GM12878 (cell line): ENCODE results near the gene AGBL1. TPM values are rescaled to one million over a fixed set of nuclear protein-coding genes. Genes with fewer than 3 reads are reported as not detected.

Experiments used
- ATAC-seq: fragments of 200-7000 bp; cut with Tn5 transposase; 3 replicates; pipeline ENCODE4 v1.9.1; 2020; ENCODE audit warnings: mild to moderate bottlenecking, moderate library complexity
- BruUV-seq: library from RNA; stranded (reverse); fragments of 400-500 nt; replicated peaks from 2 replicates; lab custom pipeline; 2021; lab: Mats Ljungman, UMichigan
- CTCF ChIA-PET: fragments of 300-600 bp; sonication (Branson Sonifier 250); formaldehyde crosslinking; extraction: SDS; loops from one replicate; lab custom pipeline; 2021; ENCODE audit warnings: inconsistent platforms; lab: Yijun Ruan, JAX
- POLR2A ChIA-PET: fragments of 350-600 bp; formaldehyde crosslinking; extraction: SDS; loops from one replicate; lab custom pipeline; 2021; ENCODE audit warnings: inconsistent platforms; lab: Charles Lee
- RAD21 ChIA-PET: fragments of 300-600 bp; sonication (Branson Sonifier 250); formaldehyde crosslinking; loops from one replicate; lab custom pipeline; 2023; ENCODE audit warnings: antibody characterized with exemption; ENCODE audit not compliant: unreplicated experiment; lab: Charles Lee
- SMC1A ChIA-PET: fragments of 300-600 bp; sonication (Branson Sonifier 250); formaldehyde crosslinking; loops from one replicate; lab custom pipeline; 2023; ENCODE audit not compliant: unreplicated experiment, uncharacterized antibody; lab: Charles Lee
- DNase-seq: peaks from one replicate; pipeline ENCODE4 v3.0.0-alpha.2; 2011; ENCODE audit warnings: low read depth, low spot score
- FAIRE-seq: peaks from 3 replicates; lab custom pipeline; 2011; peaks lifted over from hg19 to GRCh38; lab: Jason Lieb, UNC
- H2AFZ ChIP-seq: 2 replicates; pipeline ENCODE4 v1.6.0; 2011; ENCODE audit warnings: low read depth, low read length, control low read depth; ENCODE audit not compliant: control insufficient read depth
- H3K27ac ChIP-seq: 2 replicates; pipeline ENCODE4 v1.5.1; 2011; ENCODE audit warnings: control low read depth; ENCODE audit not compliant: control insufficient read depth, insufficient read depth
- H3K27me3 ChIP-seq, 2 experiments: replicated peaks in 1 of 2; 2 replicates each; pipeline versions ENCODE4 v1.6.0 to v1.6.1; 2011; ENCODE audit warnings: low read length in 1 of 2; ENCODE audit not compliant: control insufficient read depth in 2 of 2, insufficient read depth in 2 of 2
- H3K36me3 ChIP-seq, 2 experiments: 2 replicates each; pipeline ENCODE4 v1.5.1; 2011; ENCODE audit warnings: low read length in 1 of 2; ENCODE audit not compliant: control insufficient read depth in 2 of 2, insufficient read depth in 2 of 2
- H3K4me1 ChIP-seq: 2 replicates; pipeline ENCODE4 v1.6.1; 2011; ENCODE audit warnings: mild to moderate bottlenecking, low read length, moderate library complexity, mixed read lengths; ENCODE audit not compliant: control insufficient read depth, insufficient read depth
- H3K4me2 ChIP-seq: 2 replicates; pipeline ENCODE4 v1.6.0; 2011; ENCODE audit warnings: control low read depth; ENCODE audit not compliant: control insufficient read depth, insufficient read depth
- H3K4me3 ChIP-seq: fragments of 200-600 bp; sonication (generic); 2 replicates; pipeline ENCODE4 v1.5.1; 2016
- H3K79me2 ChIP-seq: 2 replicates; pipeline ENCODE4 v1.6.0; 2011; ENCODE audit warnings: low read length; ENCODE audit not compliant: control insufficient read depth, insufficient read depth
- H3K9ac ChIP-seq: 2 replicates; pipeline ENCODE4 v1.8.0; 2011; ENCODE audit warnings: low read length, control low read depth, mixed read lengths; ENCODE audit not compliant: control insufficient read depth, insufficient read depth
- H3K9me3 ChIP-seq: replicated peaks from 3 replicates; pipeline ENCODE4 v1.5.1; 2011; ENCODE audit warnings: mild to moderate bottlenecking, low read length; ENCODE audit not compliant: control insufficient read depth, insufficient read depth
- H4K20me1 ChIP-seq: 2 replicates; pipeline ENCODE4 v1.6.0; 2011; ENCODE audit not compliant: control insufficient read depth, insufficient read depth
- BRCA1 ChIP-seq: IDR thresholded peaks from 2 replicates; pipeline ENCODE4 v1.6.1; 2011; ENCODE audit warnings: low read depth, low read length, improper control_type of control experiment
- CEBPB ChIP-seq, 2 experiments: fragments of 150-350 bp in 1 of 2; IDR thresholded peaks; 2 replicates each; pipeline ENCODE4 v1.6.1; 2012 to 2014; ENCODE audit warnings: low read depth in 2 of 2, low read length in 2 of 2, borderline replicate concordance in 1 of 2, inconsistent platforms in 1 of 2
- CHD1 ChIP-seq: IDR thresholded peaks from 2 replicates; pipeline ENCODE4 v1.6.1; 2012; ENCODE audit warnings: low read depth, low read length, improper control_type of control experiment
- ESRRA ChIP-seq: IDR thresholded peaks from 2 replicates; pipeline ENCODE4 v1.6.1; 2012; ENCODE audit warnings: mild to moderate bottlenecking, low read length, improper control_type of control experiment
- GABPA ChIP-seq: IDR thresholded peaks from 2 replicates; pipeline ENCODE4 v1.6.1; 2014; ENCODE audit warnings: antibody characterized with exemption, low read depth, mild to moderate bottlenecking, inconsistent platforms
- IKZF2 ChIP-seq, 2 experiments: fragments of 450-650 bp; IDR thresholded peaks; 2 replicates each; pipeline ENCODE4 v1.6.1; 2017; ENCODE audit warnings: mild to moderate bottlenecking in 2 of 2, moderate library complexity in 2 of 2
- KLF5 ChIP-seq: fragments of 450-650 bp; IDR thresholded peaks from 2 replicates; pipeline ENCODE4 v1.6.1; 2014; ENCODE audit warnings: mild to moderate bottlenecking; ENCODE audit not compliant: partially characterized antibody
- MAX ChIP-seq: IDR thresholded peaks from 2 replicates; pipeline ENCODE4 v1.6.1; 2012; ENCODE audit warnings: low read depth, low read length, improper control_type of control experiment
- MTA3 ChIP-seq: IDR thresholded peaks from 2 replicates; pipeline ENCODE4 v1.6.1; 2012; ENCODE audit warnings: low read length, inconsistent platforms, borderline replicate concordance
- NBN ChIP-seq: fragments of 450-650 bp; IDR thresholded peaks from 2 replicates; pipeline ENCODE4 v1.6.1; 2016
- POLR2AphosphoS5 ChIP-seq: IDR thresholded peaks from 2 replicates; pipeline ENCODE4 v1.6.1; 2011; ENCODE audit warnings: mild to moderate bottlenecking, low read length, inconsistent platforms
- SMARCA5 ChIP-seq: fragments of 450-650 bp; IDR thresholded peaks from 2 replicates; pipeline ENCODE4 v1.6.1; 2017; ENCODE audit warnings: mild to moderate bottlenecking
- SREBF2 ChIP-seq: IDR thresholded peaks from 2 replicates; pipeline ENCODE4 v1.6.1; 2012; ENCODE audit warnings: mild to moderate bottlenecking, low read length
- TCF3 ChIP-seq: IDR thresholded peaks from 2 replicates; pipeline ENCODE4 v1.6.1; 2012; ENCODE audit warnings: low read depth, mild to moderate bottlenecking, low read length, borderline replicate concordance; ENCODE audit not compliant: insufficient read depth
- TCF7 ChIP-seq: IDR thresholded peaks from 2 replicates; pipeline ENCODE4 v1.6.1; 2014; ENCODE audit warnings: antibody characterized with exemption, borderline replicate concordance
- YBX1 ChIP-seq: fragments of 450-650 bp; IDR thresholded peaks from 2 replicates; pipeline ENCODE4 v1.6.1; 2016; ENCODE audit warnings: antibody characterized with exemption
- WGBS: methylation state at CpG from one replicate; pipeline ENCODE4 v1.1.6; 2016; ENCODE audit warnings: low lambda C conversion rate; ENCODE audit not compliant: insufficient replicate concordance, insufficient coverage; ENCODE audit errors: missing lambda C conversion rate; 5-methylcytosine and 5-hydroxymethylcytosine counted together
- in situ Hi-C: fragments of 300-500 bp; cut with MboI; formaldehyde crosslinking; loops from 9 replicates; pipeline ENCODE4 v1.14.3; 2018; ENCODE audit warnings: mixed read lengths
- intact Hi-C: fragments of 100-400 bp; cut with micrococcal nuclease; formaldehyde crosslinking; loops from one replicate; pipeline ENCODE4 v1.14.2; 2022; ENCODE audit not compliant: unreplicated experiment
- polyA plus RNA-seq, 11 experiments: library from polyadenylated mRNA; depleted of rRNA in 4 of 11; unstranded in 6 of 11; stranded (reverse) in 5 of 11; fragments of >200 nt; fragmentation: Nextera tagmentation in 4 of 11; fragmentation: Illumina TruSeq in 1 of 11; extraction: Ambion mirVana in 4 of 11; extraction: Trizol in 1 of 11; gene quantifications; 1 replicate in 1 of 11; 2 replicates in 10 of 11; pipeline versions ENCODE4 v1.2.1 to v1.2.3, GENCODE V29; 2011 to 2016; ENCODE audit warnings: inconsistent platforms in 2 of 11, missing spikeins in 2 of 11, low read depth in 1 of 11
- total RNA-seq, 4 experiments: library from RNA; depleted of rRNA in 3 of 4; stranded (reverse); fragments of >200 nt in 3 of 4; fragmentation: Illumina TruSeq in 1 of 4; extraction: Trizol in 1 of 4; gene quantifications; 2 replicates each; pipeline versions ENCODE4 v1.2.1 to v1.2.3, GENCODE V29; 2013 to 2021
- TF ChIP-seq, protein P1 (sequence below), 3 experiments: IDR thresholded peaks in 2 of 3; conservative IDR thresholded peaks in 1 of 3; 2 replicates each; pipeline ENCODE4 v1.5.1; 2011; ENCODE audit warnings: low read depth in 3 of 3, low read length in 3 of 3, mild to moderate bottlenecking in 3 of 3, control low read depth in 2 of 3, moderate library complexity in 2 of 3, inconsistent platforms in 1 of 3, mixed read lengths in 1 of 3; ENCODE audit not compliant: control insufficient read depth in 2 of 3, insufficient read depth in 1 of 3; ENCODE audit errors: extremely low read depth in 1 of 3

Gene AGBL1
- total and polyA plus RNA-seq, 10 of the 15 experiments (the other 5 are each of a cell fraction or from before 2014, with no cell fraction given) = not detected

DNA sequence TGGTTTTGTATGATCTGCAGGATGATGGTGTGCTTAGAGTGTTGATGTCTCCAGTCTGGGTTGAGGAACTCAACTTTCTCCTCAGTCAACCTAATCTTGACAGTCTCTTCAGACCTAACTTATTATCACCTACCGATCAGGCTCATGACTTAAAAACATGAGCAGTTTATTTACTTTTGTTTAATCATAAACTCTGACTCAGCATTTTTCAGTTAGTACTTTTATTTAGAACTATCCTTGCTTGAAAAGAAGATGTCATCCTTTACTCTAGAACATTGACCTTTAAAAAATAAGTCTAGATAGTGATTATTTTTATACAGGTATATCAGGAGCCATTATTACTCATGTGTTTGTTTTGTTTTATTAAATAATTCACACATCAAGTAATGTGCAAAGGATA lies 414.8 kb downstream of the AGBL1 start:
- H3K9me3 ChIP-seq = no peaks in the 10 kb centered on the region
- H2AFZ ChIP-seq = no peak overlapping the region
- DNase-seq (no peak), ATAC-seq (no peak), FAIRE-seq (no peak)
- in situ Hi-C loops (loop anchor here (25.0 kb wide), 1 partner anchor 107 kb away; no protein-coding TSS in a partner anchor), intact Hi-C loops (loop anchor here (10.0 kb wide), 1 partner anchor 250 kb away; no protein-coding TSS in a partner anchor)
- no peaks in the 10 kb centered on the region for H4K20me1 ChIP-seq
- H3K4me1 ChIP-seq = no peaks in the 10 kb centered on the region
- BruUV-seq = no TSS peak
- 0% methylated on average over 1 of the region's 1 CpG for whole genome bisulfite sequencing
- no peak for TF ChIP-seq GABPA
- no peak for TF ChIP-seq SMARCA5
- TF ChIP-seq TCF7 = no peak
- no peak for TF ChIP-seq KLF5
- TF ChIP-seq MTA3 = no peak
- TF ChIP-seq YBX1 = no peak
- TF ChIP-seq CEBPB (IDR thresholded peaks at IDR 0.05; ENCODE audit: borderline replicate concordance in 1 of 2, low read depth in 2 of 2, low read length in 2 of 2) = no peak
- TF ChIP-seq NBN = no peak
- TF ChIP-seq ESRRA = no peak
- TF ChIP-seq IKZF2 (IDR thresholded peaks at IDR 0.05) = no peak
- no peak for TF ChIP-seq CHD1
- TF ChIP-seq SREBF2 = no peak
- no peak for TF ChIP-seq BRCA1
- TF ChIP-seq, protein P1, sequence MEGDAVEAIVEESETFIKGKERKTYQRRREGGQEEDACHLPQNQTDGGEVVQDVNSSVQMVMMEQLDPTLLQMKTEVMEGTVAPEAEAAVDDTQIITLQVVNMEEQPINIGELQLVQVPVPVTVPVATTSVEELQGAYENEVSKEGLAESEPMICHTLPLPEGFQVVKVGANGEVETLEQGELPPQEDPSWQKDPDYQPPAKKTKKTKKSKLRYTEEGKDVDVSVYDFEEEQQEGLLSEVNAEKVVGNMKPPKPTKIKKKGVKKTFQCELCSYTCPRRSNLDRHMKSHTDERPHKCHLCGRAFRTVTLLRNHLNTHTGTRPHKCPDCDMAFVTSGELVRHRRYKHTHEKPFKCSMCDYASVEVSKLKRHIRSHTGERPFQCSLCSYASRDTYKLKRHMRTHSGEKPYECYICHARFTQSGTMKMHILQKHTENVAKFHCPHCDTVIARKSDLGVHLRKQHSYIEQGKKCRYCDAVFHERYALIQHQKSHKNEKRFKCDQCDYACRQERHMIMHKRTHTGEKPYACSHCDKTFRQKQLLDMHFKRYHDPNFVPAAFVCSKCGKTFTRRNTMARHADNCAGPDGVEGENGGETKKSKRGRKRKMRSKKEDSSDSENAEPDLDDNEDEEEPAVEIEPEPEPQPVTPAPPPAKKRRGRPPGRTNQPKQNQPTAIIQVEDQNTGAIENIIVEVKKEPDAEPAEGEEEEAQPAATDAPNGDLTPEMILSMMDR (IDR thresholded peaks at IDR 0.05 in 2 of 3, conservative IDR thresholded peaks at IDR 0.05 in 1 of 3; ENCODE audit: control insufficient read depth in 2 of 3, extremely low read depth in 1 of 3, insufficient read depth in 1 of 3, low read depth in 3 of 3, low read length in 3 of 3) = no peak
- TF ChIP-seq MAX = no peak
- TF ChIP-seq POLR2AphosphoS5 = no peak
- TF ChIP-seq TCF3 = no peak
- H3K4me2 ChIP-seq = no peak overlapping the region
- no peak overlapping the region for H3K9ac ChIP-seq
- ChIA-PET CTCF (no interaction called here), SMC1A (no interaction called here), POLR2A (no interaction called here), RAD21 (no interaction called here)
- no peaks in the 10 kb centered on the region for H3K27me3 ChIP-seq
- H3K4me3 ChIP-seq = no peak overlapping the region
- H3K27ac ChIP-seq = no peak overlapping the region
- no peaks in the 10 kb centered on the region for H3K79me2 ChIP-seq
- no peaks in the 10 kb centered on the region for H3K36me3 ChIP-seq
